Neural cell (in vitro differentiated cells): ENCODE data around the gene RPL41. TPM values are rescaled to one million over a fixed set of nuclear protein-coding genes. Genes with fewer than 3 reads are reported as not detected.

Experiments used
- H2AFZ ChIP-seq: fragments of 200-600, 300-800 bp; sonication (generic), shearing (Covaris generic); 2 replicates; pipeline ENCODE4 v1.6.0; 2014; ENCODE audit warnings: low read depth, mild to moderate bottlenecking, antibody characterized with exemption, low read length, moderate library complexity
- H3F3A ChIP-seq: fragments of 200-600 bp; shearing (Covaris generic); 2 replicates; pipeline ENCODE4 v1.6.1; 2016; ENCODE audit warnings: mild to moderate bottlenecking, moderate library complexity, mixed read lengths, antibody characterized with exemption, low read length; ENCODE audit not compliant: insufficient read depth, poor library complexity, severe bottlenecking
- H3K27ac ChIP-seq: fragments of 200-600, 300-800 bp; sonication (generic), shearing (Covaris generic); 2 replicates; pipeline ENCODE4 v1.5.1; 2014; ENCODE audit warnings: mild to moderate bottlenecking, low read length, moderate library complexity
- H3K27me3 ChIP-seq: fragments of 300-800, 200-600 bp; sonication (generic), shearing (Covaris generic); 2 replicates; pipeline ENCODE4 v1.6.0; 2014; ENCODE audit warnings: mild to moderate bottlenecking, low read depth, low read length, moderate library complexity; ENCODE audit not compliant: insufficient read depth
- H3K36me3 ChIP-seq: fragments of 300-800, 200-600 bp; sonication (generic), shearing (Covaris generic); 2 replicates; pipeline ENCODE4 v1.5.1; 2014; ENCODE audit warnings: mild to moderate bottlenecking, antibody characterized with exemption, low read length, moderate library complexity; ENCODE audit not compliant: insufficient read depth
- H3K4me2 ChIP-seq: fragments of 300-800, 200-600 bp; sonication (generic), shearing (Covaris generic); 2 replicates; pipeline ENCODE4 v1.6.0; 2014; ENCODE audit warnings: mild to moderate bottlenecking, low read length
- H3K4me3 ChIP-seq: fragments of 300-800, 200-600 bp; sonication (generic), shearing (Covaris generic); 2 replicates; pipeline ENCODE4 v1.5.1; 2014; ENCODE audit warnings: mild to moderate bottlenecking, low read length, moderate library complexity
- H3K79me2 ChIP-seq: fragments of 200-600 bp; shearing (Covaris generic); replicated peaks from 2 replicates; pipeline ENCODE4 v1.6.0; 2014; ENCODE audit warnings: mild to moderate bottlenecking, low read length, moderate library complexity; ENCODE audit not compliant: insufficient read depth
- H3K9ac ChIP-seq: fragments of 300-800, 200-600 bp; sonication (generic), shearing (Covaris generic); 2 replicates; pipeline ENCODE4 v1.6.1; 2016; ENCODE audit warnings: mild to moderate bottlenecking, low read length, mixed read lengths
- H3K9me2 ChIP-seq: fragments of 200-600 bp; shearing (Covaris generic); 2 replicates; pipeline ENCODE4 v1.6.1; 2016; ENCODE audit warnings: mild to moderate bottlenecking, low read length, mixed read lengths; ENCODE audit not compliant: insufficient read depth
- H3K9me3 ChIP-seq: fragments of 200-600, 300-800 bp; sonication (generic), shearing (Covaris generic); 2 replicates; pipeline ENCODE4 v1.6.1; 2016; ENCODE audit warnings: mild to moderate bottlenecking, mixed run types, low read length, moderate library complexity, mixed read lengths
- H4K20me1 ChIP-seq: fragments of 200-600 bp; shearing (Covaris generic); 2 replicates; pipeline ENCODE4 v1.6.1; 2016; ENCODE audit warnings: mild to moderate bottlenecking, mixed run types; ENCODE audit not compliant: insufficient read depth
- CTCF ChIP-seq: fragments of 450-650 bp; IDR thresholded peaks from 2 replicates; pipeline ENCODE4 v1.5.1; 2014; ENCODE audit warnings: antibody characterized with exemption, mild to moderate bottlenecking, moderate library complexity; ENCODE audit not compliant: poor library complexity, severe bottlenecking
- EP300 ChIP-seq: fragments of 450-650 bp; conservative IDR thresholded peaks from 2 replicates; pipeline ENCODE4 v1.6.1; 2014; ENCODE audit warnings: antibody characterized with exemption, mild to moderate bottlenecking, moderate library complexity; ENCODE audit not compliant: poor library complexity, severe bottlenecking
- EZH2 ChIP-seq: fragments of 200-600, 300-800 bp; shearing (Covaris generic), sonication (generic); IDR thresholded peaks from 2 replicates; pipeline ENCODE4 v1.6.1; 2014; ENCODE audit warnings: antibody characterized with exemption, low read length, borderline replicate concordance, mild to moderate bottlenecking; ENCODE audit not compliant: insufficient read depth, poor library complexity, severe bottlenecking
- MXI1 ChIP-seq: fragments of 450-650 bp; conservative IDR thresholded peaks from 2 replicates; pipeline ENCODE4 v1.6.1; 2014; ENCODE audit warnings: antibody characterized with exemption, mild to moderate bottlenecking; ENCODE audit not compliant: poor library complexity, severe bottlenecking
- POLR2AphosphoS5 ChIP-seq: IDR thresholded peaks from 2 replicates; pipeline ENCODE4 v1.6.1; 2012
- RAD21 ChIP-seq: fragments of 450-650 bp; conservative IDR thresholded peaks from 2 replicates; pipeline ENCODE4 v1.6.1; 2014; ENCODE audit warnings: antibody characterized with exemption, mild to moderate bottlenecking, moderate library complexity
- REST ChIP-seq: IDR thresholded peaks from 2 replicates; pipeline ENCODE4 v1.6.1; 2012; ENCODE audit warnings: borderline replicate concordance
- SMC3 ChIP-seq: fragments of 450-650 bp; conservative IDR thresholded peaks from 2 replicates; pipeline ENCODE4 v1.6.1; 2014; ENCODE audit warnings: antibody characterized with exemption, mild to moderate bottlenecking, moderate library complexity; ENCODE audit not compliant: poor library complexity
- TAF1 ChIP-seq: IDR thresholded peaks from 2 replicates; pipeline ENCODE4 v1.6.1; 2012; ENCODE audit warnings: low read depth
- polyA plus RNA-seq: library from polyadenylated mRNA; depleted of rRNA; stranded (reverse); fragments of >200 nt; gene quantifications from 2 replicates; pipeline ENCODE4 v1.2.3, GENCODE V29; 2014

RPL41 gene
- polyA plus RNA-seq, 1 donor from 2014 or later, result 2,186 TPM

DNA sequence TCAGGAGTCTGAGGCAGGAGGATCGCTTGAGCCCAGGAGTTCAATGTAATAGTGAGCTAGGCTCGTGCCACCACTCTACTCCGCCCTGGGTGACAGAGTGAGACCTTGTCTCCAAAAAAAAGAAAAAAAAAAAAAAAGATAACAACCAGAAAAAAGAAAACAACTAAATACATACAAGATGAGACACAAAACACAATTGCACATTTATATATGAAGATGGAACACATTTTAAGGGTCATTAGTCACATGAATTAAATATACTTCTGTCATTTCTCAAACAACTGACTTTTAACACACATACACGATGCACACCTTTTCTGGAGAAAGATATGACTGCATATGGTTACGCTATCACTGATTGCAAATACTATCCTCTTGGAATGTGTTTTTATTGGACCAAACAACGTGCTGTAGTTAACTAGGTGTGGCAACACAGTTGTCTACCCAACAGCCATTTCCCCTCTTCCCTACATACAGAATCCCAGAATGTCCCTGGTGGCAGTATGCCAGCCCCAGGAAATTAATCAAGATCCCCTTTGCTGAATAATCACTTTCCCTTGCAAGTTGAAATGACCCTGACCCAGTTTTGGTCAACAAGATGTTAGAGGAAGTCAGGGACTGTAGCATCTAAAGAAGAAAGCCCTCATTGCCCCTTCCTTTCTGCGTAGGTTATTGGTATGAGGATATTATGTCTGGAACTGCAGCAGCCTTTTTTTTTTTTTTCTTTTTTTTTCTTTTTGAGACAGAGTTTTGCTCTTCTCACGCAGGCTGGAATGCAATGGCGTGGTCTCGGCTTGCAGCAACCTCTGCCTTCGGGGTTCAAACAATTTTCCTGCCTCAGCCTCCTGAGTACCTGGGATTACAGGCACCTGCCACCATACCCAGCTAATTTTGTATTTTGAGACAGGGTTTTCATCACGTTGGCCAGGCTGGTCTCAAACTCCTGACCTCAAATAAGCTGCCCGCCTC lies 30.3 kb downstream of the RPL41 start:
- Histone ChIP-seq H3K9me3 (no peaks in the 10 kb centered on the region), H4K20me1 (no peaks in the 10 kb centered on the region), H3K79me2 (no peaks in the 10 kb centered on the region), H3K9me2 (no peaks in the 10 kb centered on the region), H3K27ac (no peak overlapping the region), H3F3A (peaks cover under 1% of the 10 kb centered on the region), H3K4me3 (no peak overlapping the region), H2AFZ (no peak overlapping the region), H3K36me3 (no peaks in the 10 kb centered on the region), H3K9ac (no peak overlapping the region), H3K27me3 (no peaks in the 10 kb centered on the region), H3K4me2 (no peak overlapping the region)
- TF ChIP-seq EP300, result no peak
- no peak for TF ChIP-seq EZH2
- TF ChIP-seq POLR2AphosphoS5, result no peak
- TF ChIP-seq MXI1, result no peak
- TF ChIP-seq RAD21, result no peak
- no peak for TF ChIP-seq TAF1
- no peak for TF ChIP-seq CTCF
- TF ChIP-seq REST, result no peak
- no peak for TF ChIP-seq SMC3

GRCh38 chr12:56150563-56150962 lies 34.1 kb downstream of the RPL41 start:
- Histone ChIP-seq H3K9me2 (no peaks in the 10 kb centered on the region), H2AFZ (no peak overlapping the region)
- TF ChIP-seq SMC3 (no peak), EZH2 (no peak), CTCF (no peak), POLR2AphosphoS5 (no peak), REST (no peak), TAF1 (no peak)

More at GRCh38 chr12:56150563-56150962, 34.1 kb downstream of the RPL41 start:
- Histone ChIP-seq H3K9ac (no peak overlapping the region), H3K4me3 (no peak overlapping the region), H4K20me1 (no peaks in the 10 kb centered on the region), H3K27ac (no peak overlapping the region), H3K36me3 (no peaks in the 10 kb centered on the region), H3K4me2 (no peak overlapping the region), H3K9me3 (no peaks in the 10 kb centered on the region), H3K27me3 (no peaks in the 10 kb centered on the region), H3K79me2 (peaks cover 14% of the 10 kb centered on the region), H3F3A (peaks cover 3% of the 10 kb centered on the region)
